ENCODE data around the gene FBXO28.

DNA sequence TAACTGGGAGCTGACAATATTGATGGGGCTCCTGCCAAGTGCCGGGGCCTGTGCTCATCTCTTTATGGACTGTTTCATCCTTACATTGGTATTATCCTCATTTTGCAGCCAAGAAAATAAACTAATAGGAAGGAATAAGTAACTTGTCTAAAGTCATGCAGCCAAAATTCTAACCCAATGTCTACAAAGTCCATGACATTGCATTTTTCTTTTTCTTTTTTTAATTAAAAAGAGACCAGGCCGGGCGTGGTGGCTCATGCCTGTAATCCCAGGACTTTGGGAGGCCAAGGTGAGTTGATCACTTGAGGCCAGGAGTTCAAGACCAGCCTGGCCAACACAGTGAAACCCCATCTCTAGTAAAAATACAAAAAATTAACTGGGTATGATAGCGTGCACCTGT lies 87.9 kb downstream of the FBXO28 start:
- TF ChIP-seq EZH2 (IDR thresholded peaks at IDR 0.05), result no peak
- no peak for TF ChIP-seq FOXP2 (optimal IDR thresholded peaks at IDR 0.05; ENCODE audit: control extremely low read depth, extremely low read length, insufficient read depth)

Measured in SK-N-MC (cell line).